LoVo (cell line): ENCODE measurements around the gene CACNA2D4.

Experiments
- DNase-seq: peaks from one replicate; pipeline ENCODE4 v3.0.0-alpha.2; 2016; ENCODE audit warnings: low spot score

The CACNA2D4 gene

DNA sequence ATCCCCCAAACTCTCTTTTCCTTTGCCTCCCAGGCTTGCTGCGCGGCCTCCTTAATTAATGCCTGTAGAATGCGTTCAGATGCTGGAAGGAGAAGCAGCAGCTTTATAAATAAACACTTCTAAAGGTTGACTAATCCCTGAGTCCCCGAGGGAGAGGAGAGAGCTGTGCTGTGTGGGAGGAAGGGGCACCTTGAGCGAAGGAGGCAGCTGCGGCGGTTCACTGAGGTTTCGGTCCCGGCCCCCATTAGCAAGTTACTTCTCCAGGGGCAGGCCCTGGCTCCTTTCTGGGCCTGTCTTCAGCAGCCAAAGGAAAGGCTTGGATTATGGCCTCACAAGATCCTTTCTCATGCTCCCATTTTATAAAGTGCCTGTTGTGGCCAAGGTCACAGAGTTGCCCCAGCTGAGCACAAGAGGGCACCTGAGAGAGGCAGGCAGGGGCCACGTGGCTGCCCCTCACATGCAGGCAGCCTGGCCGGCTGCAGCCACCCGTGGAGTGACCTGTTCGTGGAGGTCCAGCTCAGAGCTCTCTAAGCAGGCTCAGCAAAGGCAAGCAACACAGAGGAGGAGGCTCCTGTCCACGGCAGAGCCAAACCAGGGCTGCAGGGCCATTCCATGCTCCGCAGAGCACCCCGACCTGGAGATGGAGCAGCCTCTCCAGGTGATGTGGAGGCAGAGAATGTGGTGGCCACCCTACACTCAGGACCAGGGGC is 15.0 kb upstream of the CACNA2D4 start:
- no peak for DNase-seq

- DNase-seq, result no peak
These were observed 13.9 kb upstream of the CACNA2D4 start for GRCh38 chr12:1932264-1932777.

GRCh38 chr12:1931642-1932041 is 13.2 kb upstream of the CACNA2D4 start:
- DNase-seq, result no peak

GRCh38 chr12:1930803-1931597 is 12.5 kb upstream of the CACNA2D4 start:
- DNase-seq, result no peak

DNA sequence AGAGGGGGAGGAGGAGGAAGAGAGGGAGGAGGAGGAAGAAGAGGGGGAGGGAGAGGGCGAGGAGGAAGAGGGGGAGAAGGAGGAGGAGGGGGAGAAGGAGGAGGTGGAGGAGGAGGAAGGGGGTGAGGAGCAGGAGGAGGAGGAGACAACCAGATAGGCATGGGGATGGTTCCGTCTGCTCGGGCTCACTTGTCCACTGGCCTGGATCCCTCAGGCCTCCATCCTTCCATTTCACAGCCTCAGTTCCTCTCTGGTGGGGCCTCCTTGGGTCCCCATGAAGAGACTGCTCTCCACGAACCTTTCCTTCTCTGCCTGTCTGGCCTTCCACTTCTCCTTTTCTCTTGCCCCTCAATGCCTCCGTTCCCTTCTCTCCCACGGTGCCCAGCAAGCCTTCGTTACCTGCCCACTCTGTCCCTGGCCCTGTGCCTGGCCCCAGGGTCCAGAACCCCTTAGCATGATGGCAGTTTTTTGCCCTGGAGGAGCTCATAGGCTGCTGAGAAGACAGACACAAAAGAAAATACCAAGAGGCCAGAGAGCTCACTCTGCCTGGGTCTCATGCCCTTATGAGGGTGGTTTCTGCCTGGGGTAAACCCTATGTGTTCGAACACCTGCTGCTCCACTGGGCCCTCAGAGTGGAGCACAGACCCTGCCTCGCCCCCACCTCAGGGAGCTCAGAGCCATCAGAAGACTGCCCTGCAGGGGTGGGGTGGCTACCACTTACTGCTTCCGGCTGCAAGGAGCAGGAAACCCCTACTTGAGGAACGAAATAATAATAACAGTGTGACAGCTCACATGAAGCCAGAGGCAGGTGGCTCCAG is 11.7 kb upstream of the CACNA2D4 start:
- no peak for DNase-seq

GRCh38 chr12:1929241-1929984 is 11.0 kb upstream of the CACNA2D4 start:
- no peak for DNase-seq

DNA sequence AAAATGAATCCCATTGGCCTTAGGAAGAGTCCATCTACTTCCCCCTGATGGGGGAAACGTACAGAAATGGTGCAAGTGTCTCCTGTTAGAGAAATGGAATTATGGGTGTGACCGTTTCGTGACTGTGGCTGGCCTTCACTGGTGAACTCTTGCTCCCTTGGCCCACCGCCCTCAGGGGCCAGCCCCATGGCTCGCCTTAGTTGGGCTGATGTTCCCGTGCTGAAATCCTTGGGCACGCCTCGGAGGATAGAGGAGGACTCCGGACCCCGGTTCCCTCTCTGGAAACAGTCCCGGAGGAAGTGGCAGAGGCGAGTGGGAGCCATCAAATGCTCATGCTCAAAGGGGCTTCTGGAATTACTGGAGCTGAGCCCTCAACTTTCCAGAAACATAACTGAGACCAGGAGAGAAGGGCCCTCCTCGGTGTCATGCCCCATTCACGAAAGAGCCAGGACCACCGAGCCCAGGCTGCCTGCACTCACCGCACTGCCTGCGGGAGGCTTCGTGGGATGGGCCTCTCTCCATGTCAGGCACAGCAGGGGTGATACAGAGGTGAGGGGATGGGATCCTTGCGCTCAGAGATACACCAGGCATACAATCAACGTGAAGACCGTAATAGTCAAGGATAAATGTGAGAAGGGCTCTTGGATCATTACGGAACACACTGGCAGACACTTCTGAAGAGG is 10.1 kb upstream of the CACNA2D4 start:
- DNase-seq, result no peak

GRCh38 chr12:1927751-1928351 is 9.4 kb upstream of the CACNA2D4 start:
- DNase-seq, result no peak

GRCh38 chr12:1927051-1927680 is 8.7 kb upstream of the CACNA2D4 start:
- DNase-seq, result no peak

DNA sequence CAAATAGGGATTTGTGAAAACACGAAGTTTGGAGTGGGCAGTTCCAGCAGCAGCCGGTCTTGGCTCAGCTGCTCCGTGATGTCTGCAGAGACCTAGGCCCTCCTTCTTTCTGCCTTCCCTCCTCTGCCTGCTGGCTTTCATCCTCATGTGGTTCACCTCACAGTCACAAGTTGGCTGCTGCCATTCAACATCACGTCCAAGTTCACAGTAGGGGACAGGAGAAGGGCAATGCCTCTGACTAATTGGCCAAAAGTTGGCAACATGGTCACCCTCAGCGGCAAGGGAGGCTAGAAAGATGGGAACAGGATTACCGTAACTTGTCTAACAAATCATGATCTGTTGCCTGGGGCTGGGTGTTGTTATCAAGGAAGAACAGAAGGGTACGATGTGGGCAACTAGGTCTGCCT is 7.8 kb upstream of the CACNA2D4 start:
- DNase-seq, result no peak

- no peak for DNase-seq
These were observed 7.2 kb upstream of the CACNA2D4 start for GRCh38 chr12:1925684-1926006.

DNA sequence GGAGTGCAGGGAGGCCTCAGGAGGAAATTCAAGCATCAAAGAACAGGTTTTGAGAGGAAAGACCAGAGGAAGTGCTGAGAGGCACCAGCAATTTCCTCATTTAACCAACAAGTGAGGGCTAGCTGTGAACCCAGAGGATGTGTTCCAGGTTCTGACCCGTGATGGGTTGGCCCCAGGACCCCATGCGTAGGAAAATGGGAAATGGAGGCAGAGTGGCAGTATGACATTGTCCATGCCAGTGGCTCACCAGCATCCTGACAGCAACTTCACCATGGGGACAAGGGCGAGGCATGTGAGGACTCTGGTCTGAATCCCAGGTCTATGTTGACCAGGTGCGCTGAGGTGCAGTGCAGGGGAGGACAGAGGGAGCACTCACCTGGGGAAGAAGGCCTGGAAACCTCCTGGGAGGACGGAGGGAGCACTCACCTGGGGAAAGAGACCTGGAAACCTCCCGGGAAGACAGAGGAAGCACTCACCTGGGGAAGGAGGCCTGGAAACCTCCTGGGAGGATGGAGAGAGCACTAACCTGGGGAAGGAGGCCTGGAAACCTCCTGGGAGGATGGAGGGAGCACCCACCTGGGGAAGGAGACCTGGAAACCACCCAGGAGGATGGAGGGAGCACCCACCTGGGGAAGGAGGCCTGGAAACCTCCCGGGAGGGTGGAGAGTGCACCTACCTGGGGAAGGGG is 6.7 kb upstream of the CACNA2D4 start:
- no peak for DNase-seq

- DNase-seq, result no peak
These were observed 4.5 kb upstream of the CACNA2D4 start for GRCh38 chr12:1922985-1923384.

- DNase-seq, result no peak
These were observed 3.7 kb upstream of the CACNA2D4 start for GRCh38 chr12:1922075-1922709.

- no peak for DNase-seq
These were observed 2.5 kb upstream of the CACNA2D4 start for GRCh38 chr12:1920971-1921370.

DNA sequence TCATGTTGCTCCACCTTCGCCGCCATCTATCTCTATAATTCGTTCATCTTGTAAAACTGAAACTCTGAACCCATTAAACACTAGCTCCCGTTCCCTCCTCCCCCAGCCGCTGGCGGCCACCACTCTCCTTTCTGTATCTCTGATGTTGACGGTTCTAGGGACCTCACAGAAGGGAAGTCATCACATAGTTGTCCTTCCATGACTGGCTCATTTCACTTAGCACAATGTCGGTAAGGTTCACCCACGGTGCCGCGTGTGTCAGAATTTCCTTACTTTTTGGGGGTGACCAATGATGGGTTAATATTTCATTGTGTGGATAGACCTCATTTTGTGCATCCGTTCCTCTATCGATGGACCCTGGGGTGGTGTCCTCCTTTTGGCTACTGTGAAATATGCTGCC is 2.0 kb upstream of the CACNA2D4 start:
- DNase-seq, result no peak

GRCh38 chr12:1919763-1920162 is 1.3 kb upstream of the CACNA2D4 start:
- DNase-seq, result no peak

- no peak for DNase-seq
These were observed 832 bp upstream of the CACNA2D4 start for GRCh38 chr12:1919284-1919683.

GRCh38 chr12:1918884-1919236 is 408 bp upstream of the CACNA2D4 start:
- no peak for DNase-seq
